ENCODE results near the gene SSH3.
A peak's percentile ranks its signal among the peaks of the same experiment; 100 is the strongest.

SSH3 gene

DNA sequence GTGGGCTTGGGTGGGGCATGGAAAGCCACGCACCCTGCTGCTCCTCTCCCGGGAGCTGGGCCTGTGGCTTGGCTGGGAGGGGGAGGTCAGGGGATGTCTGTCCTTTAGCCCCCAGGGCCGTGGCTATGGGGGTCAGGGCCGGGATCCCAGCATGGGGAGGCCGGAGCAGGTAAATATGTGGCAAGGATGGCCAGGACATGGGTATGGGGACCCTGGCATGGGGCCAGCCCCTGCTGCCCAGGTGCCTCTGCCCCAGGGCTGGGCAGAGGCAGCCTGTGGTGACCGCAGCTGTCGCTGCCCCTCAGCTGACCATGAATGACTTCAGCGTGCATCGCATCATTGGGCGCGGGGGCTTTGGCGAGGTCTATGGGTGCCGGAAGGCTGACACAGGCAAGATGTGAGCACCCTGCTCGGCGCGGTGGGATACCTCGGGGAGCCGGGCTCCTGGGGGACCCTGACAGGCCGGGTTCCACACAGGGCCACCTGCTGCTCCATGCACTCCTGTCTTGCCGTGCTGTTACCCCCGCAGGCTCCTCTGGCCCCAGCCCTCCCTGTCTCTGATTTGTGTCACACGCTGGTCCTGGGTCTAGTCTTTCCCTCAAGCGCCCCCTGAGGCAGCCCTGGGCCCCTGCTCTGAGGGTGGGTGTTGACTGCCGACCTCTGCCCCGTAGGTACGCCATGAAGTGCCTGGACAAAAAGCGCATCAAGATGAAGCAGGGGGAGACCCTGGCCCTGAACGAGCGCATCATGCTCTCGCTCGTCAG is 22.4 kb upstream of the SSH3 start:
- DNase-seq: no peak

DNA sequence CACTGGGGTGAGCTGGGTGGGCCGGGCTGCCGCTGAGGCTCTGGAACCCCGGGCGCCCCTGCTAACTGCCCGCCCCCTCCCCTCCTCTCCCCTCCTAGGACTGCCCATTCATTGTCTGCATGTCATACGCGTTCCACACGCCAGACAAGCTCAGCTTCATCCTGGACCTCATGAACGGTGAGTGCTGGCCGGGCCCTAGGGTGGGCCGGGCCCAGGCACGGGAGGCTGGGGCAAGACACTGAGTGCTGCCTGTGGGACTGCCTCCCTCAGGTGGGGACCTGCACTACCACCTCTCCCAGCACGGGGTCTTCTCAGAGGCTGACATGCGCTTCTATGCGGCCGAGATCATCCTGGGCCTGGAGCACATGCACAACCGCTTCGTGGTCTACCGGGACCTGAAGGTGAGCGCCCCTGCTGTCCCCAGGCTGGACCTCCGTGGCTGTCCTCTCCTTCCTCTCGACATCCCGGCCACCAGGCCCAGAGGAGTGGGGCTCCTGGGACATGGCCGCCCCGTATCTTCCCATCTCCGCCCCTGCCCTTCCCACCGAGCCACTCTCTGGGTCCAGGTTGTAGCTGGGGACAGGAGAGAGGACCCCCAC is 21.7 kb upstream of the SSH3 start:
- no peak for DNase-seq

DNA sequence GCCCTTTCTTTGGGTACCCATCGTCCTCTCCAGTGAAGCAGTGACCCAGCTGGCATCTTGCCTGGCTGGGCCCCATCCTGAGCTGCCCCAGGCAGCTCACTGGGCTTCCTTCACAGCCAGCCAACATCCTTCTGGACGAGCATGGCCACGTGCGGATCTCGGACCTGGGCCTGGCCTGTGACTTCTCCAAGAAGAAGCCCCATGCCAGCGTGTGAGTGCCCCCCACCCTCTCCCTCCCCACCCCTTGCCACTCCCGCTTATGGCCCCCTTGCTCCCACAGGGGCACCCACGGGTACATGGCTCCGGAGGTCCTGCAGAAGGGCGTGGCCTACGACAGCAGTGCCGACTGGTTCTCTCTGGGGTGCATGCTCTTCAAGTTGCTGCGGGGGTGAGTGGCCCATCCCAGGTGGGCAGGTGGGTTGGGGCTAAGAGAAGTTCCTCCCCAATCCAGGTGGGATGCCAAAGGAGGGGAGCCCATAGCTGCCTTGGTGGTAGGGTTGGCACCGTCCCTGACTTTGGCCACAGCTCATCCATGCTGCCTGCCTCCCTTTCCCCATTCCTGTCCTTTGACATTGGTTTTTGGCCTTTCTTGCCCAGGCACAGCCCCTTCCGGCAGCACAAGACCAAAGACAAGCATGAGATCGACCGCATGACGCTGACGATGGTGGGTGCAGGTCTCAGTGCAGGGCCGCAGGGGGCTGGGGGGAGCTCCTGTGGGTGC is 21.0 kb upstream of the SSH3 start:
- no peak for DNase-seq

DNA sequence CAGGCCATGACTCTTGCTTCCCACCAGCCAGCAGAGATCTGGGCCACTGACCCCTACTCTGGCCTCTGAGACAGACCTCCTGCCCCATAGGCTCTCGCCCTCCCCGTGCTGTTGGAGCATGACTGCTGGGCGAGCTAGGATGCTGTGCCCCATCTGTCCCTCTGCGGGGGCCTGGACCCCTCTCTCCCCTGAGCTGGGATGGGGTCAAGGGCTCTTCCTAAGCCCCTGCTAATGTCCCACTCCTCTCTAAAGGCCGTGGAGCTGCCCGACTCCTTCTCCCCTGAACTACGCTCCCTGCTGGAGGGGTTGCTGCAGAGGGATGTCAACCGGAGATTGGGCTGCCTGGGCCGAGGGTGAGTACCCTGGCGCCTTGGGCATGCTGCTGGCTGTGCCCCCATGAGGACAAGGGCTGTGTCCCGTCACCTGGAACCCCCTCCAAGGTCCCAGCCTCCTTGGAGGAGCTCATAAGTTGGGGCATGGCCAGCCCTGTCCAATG is 20.4 kb upstream of the SSH3 start:
- no peak for DNase-seq

DNA sequence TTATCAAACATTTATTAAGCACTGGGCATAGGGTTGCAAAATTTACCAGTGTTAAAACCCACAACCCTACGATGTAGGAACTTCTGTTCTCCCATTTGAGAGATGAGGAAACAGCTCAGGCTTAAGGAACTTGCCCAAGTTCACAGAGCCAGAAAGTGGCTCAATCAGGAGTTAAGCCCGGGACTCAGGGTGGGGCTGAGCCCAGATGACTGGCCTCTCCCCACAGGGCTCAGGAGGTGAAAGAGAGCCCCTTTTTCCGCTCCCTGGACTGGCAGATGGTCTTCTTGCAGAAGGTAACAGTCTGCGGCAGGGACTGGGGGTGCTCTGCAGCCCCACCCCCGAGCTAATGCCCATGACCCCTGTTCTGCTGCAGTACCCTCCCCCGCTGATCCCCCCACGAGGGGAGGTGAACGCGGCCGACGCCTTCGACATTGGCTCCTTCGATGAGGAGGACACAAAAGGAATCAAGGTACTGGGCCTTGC is 19.8 kb upstream of the SSH3 start:
- no peak for DNase-seq

DNA sequence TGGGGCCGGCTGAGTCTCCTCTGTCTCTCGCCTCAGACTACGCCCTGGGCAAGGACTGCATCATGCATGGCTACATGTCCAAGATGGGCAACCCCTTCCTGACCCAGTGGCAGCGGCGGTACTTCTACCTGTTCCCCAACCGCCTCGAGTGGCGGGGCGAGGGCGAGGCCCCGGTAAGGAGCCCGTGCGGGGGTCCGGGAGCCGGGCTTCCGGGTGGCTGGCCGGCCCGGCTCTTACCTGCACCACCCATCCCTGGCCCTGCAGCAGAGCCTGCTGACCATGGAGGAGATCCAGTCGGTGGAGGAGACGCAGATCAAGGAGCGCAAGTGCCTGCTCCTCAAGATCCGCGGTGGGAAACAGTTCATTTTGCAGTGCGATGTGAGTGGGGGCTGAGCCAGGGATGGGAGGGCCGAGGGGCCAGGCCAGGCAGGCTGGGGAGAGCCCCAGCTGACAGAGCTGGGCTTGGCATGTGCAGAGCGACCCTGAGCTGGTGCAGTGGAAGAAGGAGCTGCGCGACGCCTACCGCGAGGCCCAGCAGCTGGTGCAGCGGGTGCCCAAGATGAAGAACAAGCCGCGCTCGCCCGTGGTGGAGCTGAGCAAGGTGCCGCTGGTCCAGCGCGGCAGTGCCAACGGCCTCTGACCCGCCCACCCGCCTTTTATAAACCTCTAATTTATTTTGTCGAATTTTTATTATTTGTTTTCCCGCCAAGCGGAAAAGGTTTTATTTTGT is 18.4 kb upstream of the SSH3 start:
- DNase-seq: no peak

DNA sequence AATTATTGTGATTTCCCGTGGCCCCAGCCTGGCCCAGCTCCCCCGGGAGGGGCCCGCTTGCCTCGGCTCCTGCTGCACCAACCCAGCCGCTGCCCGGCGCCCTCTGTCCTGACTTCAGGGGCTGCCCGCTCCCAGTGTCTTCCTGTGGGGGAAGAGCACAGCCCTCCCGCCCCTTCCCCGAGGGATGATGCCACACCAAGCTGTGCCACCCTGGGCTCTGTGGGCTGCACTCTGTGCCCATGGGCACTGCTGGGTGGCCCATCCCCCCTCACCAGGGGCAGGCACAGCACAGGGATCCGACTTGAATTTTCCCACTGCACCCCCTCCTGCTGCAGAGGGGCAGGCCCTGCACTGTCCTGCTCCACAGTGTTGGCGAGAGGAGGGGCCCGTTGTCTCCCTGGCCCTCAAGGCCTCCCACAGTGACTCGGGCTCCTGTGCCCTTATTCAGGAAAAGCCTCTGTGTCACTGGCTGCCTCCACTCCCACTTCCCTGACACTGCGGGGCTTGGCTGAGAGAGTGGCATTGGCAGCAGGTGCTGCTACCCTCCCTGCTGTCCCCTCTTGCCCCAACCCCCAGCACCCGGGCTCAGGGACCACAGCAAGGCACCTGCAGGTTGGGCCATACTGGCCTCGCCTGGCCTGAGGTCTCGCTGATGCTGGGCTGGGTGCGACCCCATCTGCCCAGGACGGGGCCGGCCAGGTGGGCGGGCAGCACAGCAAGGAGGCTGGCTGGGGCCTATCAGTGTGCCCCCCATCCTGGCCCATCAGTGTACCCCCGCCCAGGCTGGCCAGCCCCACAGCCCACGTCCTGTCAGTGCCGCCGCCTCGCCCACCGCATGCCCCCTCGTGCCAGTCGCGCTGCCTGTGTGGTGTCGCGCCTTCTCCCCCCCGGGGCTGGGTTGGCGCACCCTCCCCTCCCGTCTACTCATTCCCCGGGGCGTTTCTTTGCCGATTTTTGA is 17.5 kb upstream of the SSH3 start:
- DNase-seq: no peak

DNA sequence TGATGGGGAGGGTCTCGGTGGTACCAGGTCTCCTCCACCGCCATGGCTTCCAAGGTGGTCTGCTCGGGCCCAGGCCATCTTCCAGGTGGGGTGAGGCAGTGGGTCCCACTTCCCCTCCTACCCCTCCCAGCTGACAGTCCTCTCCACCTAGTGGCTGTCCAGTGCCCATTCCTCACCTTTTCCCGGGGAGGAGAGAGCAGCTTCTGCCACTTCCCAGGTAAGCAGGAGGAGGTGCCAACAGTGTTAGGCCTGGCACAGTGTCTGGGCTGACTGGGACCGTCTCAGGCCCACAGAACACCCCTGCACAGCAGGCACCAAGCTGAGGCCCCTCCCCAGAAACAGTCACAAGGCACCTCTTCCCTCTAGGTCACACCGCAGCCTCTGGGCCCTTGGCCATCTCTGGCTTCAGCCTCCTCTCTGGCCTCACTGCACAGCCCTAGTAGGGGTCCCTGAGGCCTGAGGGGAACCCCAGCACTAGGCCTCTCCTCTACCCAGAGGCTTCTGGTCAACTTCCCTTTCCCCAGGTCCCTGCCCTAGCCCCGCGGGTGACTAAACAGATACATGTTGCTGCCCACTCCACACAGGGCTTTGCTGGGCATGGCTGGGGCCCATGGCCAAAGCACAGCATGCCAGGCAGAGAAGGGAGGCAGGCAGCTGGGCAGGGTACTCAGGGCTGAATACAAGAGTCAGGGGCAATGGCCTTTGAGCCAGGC is 16.6 kb upstream of the SSH3 start:
- no peak for DNase-seq

DNA sequence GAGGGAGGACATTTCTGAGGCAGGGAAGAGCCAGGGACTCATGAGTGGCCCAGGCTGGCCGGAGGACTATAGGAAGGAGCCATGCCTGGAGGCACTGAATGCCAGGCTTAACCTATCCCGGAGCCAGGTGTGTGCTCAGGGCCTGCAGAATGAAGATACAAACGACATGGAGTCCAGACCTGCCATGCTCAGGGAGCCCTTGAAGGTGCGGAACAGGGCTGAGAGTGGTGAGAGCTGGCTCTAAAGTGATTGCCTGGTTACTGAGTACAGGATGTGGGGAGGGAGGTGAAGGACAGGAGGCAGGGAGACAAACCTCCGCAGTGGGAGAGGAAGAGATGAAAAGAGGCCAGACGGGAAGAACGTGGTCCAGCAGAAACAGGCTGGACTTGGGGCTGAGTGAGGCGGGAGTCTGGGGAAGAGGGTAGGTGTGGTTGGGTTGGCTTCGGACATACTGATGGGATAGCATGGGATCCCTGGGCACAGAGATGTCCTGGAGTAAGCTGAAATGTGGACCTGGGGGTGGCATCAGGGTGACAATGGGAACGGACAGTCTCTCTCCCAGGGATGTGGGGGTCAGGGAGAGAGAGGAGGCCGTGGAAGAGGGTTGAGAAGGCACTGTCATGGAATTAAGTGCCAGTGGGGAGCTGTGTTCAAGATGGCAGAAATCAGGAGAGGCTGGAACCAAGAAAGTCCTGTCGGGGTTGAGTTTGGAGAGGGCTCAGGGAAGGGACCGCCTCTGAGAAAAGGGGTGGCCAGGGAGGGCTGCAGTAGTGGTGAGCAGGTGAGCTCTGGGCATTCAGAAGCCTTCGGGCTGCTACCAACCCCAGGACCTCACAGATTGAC is 15.8 kb upstream of the SSH3 start:
- no peak for DNase-seq

DNA sequence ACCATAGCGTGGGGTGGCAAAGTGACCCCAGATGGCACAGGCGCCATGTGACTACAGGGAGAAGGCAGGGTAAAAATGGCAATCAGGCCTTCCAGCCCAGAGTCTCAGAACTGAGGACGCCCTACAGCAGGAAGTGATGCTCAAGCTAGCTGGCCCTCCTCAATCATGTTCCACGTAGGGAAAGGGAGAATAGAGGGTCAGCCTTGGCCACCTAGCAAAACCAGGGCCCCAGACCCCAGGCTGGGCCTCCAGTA is 15.2 kb upstream of the SSH3 start:
- no peak for DNase-seq

DNA sequence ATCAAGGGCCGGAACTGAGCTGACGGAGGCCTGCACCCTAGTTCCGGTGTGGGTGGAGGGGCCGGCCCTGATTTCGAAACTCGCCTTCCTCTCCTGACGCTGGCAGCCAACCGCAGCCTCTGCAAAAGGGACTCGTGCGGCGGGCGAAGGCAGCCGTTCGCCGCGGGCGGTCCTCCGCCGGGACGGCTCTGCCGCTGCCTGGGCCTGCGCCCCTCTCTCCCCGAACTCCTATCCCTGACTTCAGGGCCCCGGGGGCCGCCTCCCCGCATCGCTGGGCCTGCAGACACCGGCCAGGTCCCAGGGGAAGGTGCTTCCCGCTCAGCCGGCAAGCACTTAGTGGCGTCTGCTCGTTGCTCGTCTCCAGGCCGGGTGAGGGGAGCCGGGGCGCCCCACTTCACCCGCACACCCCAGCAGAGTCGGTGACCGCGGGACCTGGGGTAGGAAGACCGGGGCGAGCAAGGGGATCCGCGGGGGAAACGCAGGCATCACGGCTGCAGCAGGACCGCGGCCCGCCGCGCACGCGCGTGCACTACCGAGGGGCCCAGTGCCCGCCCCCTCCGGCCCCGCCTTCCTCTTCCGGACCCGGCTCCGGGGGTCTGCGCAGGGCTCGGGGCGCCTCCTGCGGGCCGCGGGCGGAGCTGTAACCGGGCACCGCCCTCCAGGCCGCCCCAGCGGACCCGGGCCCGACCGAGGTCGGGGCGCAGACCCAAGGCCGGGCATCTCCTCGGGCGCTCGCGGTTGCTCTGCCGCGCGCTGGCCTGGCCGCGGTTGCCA is 14.7 kb upstream of the SSH3 start:
- DNase-seq: peak; percentile 77 to 79

DNA sequence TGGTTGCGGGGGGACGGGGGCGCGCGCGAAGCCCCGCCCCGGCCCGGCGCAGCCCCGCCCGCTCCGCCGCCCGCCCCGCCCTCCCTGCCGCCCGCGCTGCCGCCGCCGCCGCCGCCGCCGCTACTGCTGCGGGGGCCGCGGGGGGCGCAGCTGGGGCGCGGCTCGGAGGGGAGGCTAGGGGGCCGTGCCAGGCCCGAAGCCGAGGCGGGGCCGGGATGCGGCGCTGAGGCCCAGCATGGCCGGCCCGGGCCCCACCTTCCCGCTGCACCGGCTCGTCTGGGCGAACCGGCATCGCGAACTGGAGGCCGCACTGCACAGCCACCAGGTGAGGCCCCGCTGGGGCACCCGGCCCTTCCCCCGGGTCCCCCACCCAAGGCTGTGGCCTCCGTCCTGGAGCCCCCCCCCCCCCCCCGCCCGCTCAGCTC is 14.1 kb upstream of the SSH3 start, which contains the start of gene ANKRD13D:
Gene ANKRD13D, plus strand, starts transcription at position 78 of the 425 bp plus-strand sequence. Its CDS starts 158 bp downstream, at position 236.
- DNase-seq: peak; percentile 73 to 74

DNA sequence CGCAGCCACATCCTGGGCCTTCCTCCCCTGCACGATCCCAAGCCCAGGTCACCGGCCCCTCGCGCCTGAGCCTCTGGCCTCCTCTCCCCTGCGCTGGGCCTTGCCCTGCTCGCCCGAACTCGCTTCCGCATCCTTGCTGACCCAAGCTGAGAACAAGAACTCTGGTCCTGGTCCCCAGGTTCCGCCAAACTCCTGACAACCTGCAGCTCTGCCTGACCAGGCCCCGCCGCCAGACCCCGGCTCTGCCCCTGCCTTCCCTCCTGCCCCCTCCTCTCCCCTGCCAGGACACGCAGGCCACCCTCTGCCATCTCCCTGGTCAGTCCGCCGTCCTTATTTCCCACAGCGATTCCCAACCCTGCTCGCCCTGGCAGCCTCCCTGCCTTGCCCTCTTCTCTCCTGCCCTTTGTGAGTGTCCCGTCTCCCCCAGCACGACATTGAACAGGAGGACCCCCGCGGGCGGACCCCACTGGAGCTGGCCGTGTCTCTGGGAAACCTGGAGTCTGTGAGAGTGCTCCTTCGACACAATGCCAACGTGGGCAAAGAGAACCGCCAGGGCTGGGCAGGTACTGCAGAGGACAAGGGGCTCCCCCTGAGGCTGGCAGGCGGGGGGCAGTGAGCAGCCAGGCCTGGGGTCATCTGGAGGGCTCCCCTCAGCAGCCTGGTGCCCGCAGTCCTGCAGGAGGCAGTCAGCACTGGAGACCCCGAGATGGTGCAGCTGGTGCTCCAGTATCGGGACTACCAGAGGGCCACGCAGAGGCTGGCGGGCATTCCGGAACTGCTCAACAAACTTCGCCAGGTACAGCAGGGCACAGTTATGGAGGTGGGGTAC is 13.5 kb upstream of the SSH3 start:
- no peak for DNase-seq

DNA sequence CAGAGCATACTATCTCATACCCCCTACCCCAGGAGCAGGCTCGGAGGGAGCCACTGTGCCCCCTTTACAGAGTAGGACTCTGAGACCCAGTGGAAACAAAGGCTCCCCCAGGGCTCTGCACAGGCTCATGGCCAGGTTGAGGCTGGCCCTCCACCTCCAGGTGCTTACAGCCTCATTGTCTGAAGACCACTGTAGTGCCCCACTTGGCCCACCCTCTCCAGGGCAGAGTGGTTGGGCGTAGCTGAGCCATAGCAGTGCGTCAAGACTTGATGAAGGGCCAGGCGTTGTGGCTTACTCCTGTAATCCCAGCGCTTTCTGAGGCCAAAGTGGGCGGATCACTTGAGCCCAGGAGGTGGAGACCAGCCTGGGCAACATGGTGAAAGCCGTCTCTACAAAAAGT is 12.5 kb upstream of the SSH3 start:
- DNase-seq: no peak

DNA sequence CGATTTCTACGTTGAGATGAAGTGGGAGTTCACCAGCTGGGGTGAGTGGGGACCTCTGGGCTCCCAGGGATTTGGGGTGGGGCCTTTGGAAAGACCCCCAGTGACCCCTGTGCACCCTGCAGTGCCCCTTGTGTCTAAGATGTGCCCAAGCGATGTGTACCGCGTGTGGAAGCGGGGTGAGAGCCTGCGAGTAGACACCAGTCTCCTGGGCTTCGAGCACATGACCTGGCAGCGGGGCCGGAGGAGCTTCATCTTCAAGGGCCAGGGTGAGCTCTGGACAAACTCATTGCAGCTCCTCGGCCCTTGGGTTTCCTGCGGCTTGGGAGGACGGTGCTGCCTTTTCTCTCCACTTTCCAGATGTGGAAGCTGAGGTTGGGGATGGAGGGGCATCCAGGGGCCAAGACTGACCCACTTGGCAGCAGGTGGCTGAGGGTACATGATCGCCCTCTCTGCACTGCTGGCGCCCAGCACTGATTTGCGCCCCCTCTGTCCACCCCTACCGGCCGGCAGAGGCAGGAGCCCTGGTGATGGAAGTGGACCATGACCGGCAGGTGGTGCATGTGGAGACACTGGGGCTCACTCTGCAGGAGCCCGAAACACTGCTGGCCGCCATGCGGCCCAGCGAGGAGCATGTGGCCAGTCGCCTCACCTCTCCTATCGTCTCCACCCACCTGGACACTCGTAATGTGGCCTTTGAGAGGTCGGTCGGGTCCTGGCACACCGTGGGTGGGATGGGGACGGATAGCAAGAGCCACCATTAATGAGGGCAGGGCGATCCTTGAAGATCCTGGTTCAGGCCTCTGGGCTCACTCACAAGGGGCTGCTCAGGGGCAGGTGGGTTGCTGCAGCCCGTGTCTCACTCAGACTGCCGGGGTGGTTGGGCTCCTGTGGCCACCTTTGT is 11.6 kb upstream of the SSH3 start:
- no peak for DNase-seq

DNA sequence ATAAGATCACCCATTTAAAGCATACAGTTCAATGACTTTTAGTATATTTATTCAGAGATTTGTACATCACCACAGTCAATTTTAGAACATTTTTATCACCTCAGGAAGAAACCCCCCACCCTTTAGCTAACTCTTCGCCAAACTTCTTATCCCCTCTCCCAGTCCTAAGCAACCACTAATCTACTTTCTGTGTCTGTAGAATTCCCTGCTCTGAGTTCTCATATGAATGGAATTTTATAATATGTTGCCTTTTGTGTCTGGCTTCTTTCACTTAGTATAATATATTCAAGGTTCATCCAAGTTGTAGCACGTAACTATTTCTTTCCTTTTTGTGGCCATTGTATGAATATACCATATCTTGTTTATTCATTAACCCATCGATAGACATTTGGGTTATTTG is 10.7 kb upstream of the SSH3 start:
- DNase-seq: no peak

DNA sequence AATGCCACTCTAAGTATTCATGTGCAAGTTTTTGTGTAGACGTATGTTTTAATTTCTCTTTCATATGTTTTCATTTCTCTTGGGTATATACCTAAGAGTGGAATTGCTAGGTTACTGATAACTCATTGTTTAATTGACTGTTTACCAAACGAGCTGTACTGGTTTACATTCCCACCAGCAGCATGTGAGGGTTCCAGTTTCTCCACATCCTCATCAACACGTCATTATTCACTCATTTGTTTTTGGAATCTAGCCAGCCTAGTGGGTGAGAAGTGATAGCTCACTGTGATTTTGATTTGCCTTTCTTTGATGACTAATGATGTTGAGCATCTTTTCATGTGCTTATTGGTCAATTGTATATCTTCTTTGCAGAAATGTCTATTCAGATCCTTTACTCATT is 10.2 kb upstream of the SSH3 start:
- DNase-seq: peak in 1 of 2 experiments; percentile 54

DNA sequence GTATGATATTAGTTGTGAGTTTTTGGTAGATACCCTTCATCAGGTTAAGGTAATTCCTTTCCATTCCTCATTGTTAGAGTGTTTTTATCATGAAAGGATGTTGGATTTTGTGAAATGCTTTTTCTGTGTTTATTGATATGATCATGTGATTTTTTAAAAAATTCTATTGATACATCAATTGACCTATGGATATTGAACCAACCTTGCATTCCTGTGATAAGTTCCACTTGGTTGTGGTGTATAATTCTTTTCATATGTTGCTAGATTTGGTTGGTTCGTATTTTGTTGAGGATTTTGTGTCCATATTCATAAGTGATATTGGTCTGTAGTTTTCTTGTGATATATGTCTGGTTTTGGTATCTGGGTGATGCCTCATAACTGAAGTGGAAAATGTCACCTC is 7.5 kb upstream of the SSH3 start:
- no peak for DNase-seq

All from NCI-H2081 (cell line).